CD14-positive monocyte (primary cell): Measurements from ENCODE around the gene ZSWIM5. TPM values are rescaled to one million over a fixed set of nuclear protein-coding genes. Genes with fewer than 3 reads are reported as not detected.

Experiments used
- DNase-seq, 3 donors: peaks; one replicate each; pipeline ENCODE4 v3.0.0-alpha.2; 2011 to 2022
- H2AFZ ChIP-seq: 2 replicates; pipeline ENCODE4 v1.6.0; 2012; ENCODE audit warnings: mild to moderate bottlenecking, low read depth, low read length, inconsistent platforms; ENCODE audit not compliant: insufficient read depth, poor library complexity, severe bottlenecking
- H3K27ac ChIP-seq, 2 donors: 1 replicate in 1 of 2; 2 replicates in 1 of 2; pipeline ENCODE4 v1.5.1; 2012 to 2013; ENCODE audit warnings: low read length in 2 of 2, control low read depth in 1 of 2, inconsistent platforms in 1 of 2, low read depth in 1 of 2, mild to moderate bottlenecking in 1 of 2
- H3K27me3 ChIP-seq, 2 donors: one replicate each; pipeline versions ENCODE4 v1.6.0 to v1.6.1; 2011 to 2013; ENCODE audit warnings: low read length in 2 of 2; ENCODE audit not compliant: control insufficient read depth in 2 of 2, insufficient read depth in 2 of 2
- H3K36me3 ChIP-seq, 2 donors: replicated peaks in 1 of 2; 1 replicate in 1 of 2; 2 replicates in 1 of 2; pipeline versions ENCODE4 v1.5.1 to v1.6.1; 2012 to 2013; ENCODE audit warnings: low read length in 2 of 2, control low read depth in 1 of 2, inconsistent platforms in 1 of 2, mild to moderate bottlenecking in 1 of 2; ENCODE audit not compliant: insufficient read depth in 2 of 2, control insufficient read depth in 1 of 2
- H3K4me1 ChIP-seq, 2 donors: 1 replicate in 1 of 2; 2 replicates in 1 of 2; pipeline versions ENCODE4 v1.5.1 to v1.6.1; 2012 to 2013; ENCODE audit warnings: low read length in 2 of 2, control low read depth in 1 of 2, inconsistent platforms in 1 of 2, mild to moderate bottlenecking in 1 of 2, moderate library complexity in 1 of 2; ENCODE audit not compliant: insufficient read depth in 2 of 2, control insufficient read depth in 1 of 2
- H3K4me2 ChIP-seq: replicated peaks from 2 replicates; pipeline ENCODE3; 2012; ENCODE audit warnings: low read length, moderate library complexity, mild to moderate bottlenecking; ENCODE audit not compliant: poor library complexity, severe bottlenecking; ENCODE audit errors: extremely low read depth
- H3K4me3 ChIP-seq, 3 experiments: fragments of 200-600 bp in 1 of 3; sonication (generic) in 1 of 3; replicated peaks in 1 of 3; 1 replicate in 2 of 3; 2 replicates in 1 of 3; pipeline ENCODE4 v1.5.1; 2011 to 2013; ENCODE audit warnings: low read length in 3 of 3, mild to moderate bottlenecking in 3 of 3, control low read depth in 2 of 3, low read depth in 2 of 3, inconsistent platforms in 1 of 3, moderate library complexity in 1 of 3
- H3K79me2 ChIP-seq: 2 replicates; pipeline ENCODE4 v1.6.0; 2012; ENCODE audit warnings: mild to moderate bottlenecking, control low read depth, inconsistent platforms, low read length, moderate library complexity; ENCODE audit not compliant: insufficient read depth
- H3K9ac ChIP-seq: 2 replicates; pipeline ENCODE4 v1.6.0; 2017; ENCODE audit warnings: low read length, mild to moderate bottlenecking; ENCODE audit not compliant: insufficient read depth, poor library complexity, severe bottlenecking
- H3K9me3 ChIP-seq, 2 donors: replicated peaks in 1 of 2; 1 replicate in 1 of 2; 2 replicates in 1 of 2; pipeline versions ENCODE4 v1.5.1 to v1.6.1; 2012 to 2013; ENCODE audit warnings: low read length in 2 of 2, control low read depth in 1 of 2; ENCODE audit not compliant: control insufficient read depth in 1 of 2, insufficient read depth in 1 of 2
- H4K20me1 ChIP-seq: 2 replicates; pipeline ENCODE4 v1.6.0; 2012; ENCODE audit warnings: mild to moderate bottlenecking, low read length, control low read depth, moderate library complexity; ENCODE audit not compliant: insufficient read depth
- H3K27ac Mint-ChIP-seq, 7 donors: one replicate each; pipeline ENCODE4 v1.8.0; 2020; ENCODE audit warnings: mild to moderate bottlenecking in 7 of 7, mixed read lengths in 7 of 7, moderate library complexity in 6 of 7, inconsistent platforms in 2 of 7
- H3K27me3 Mint-ChIP-seq, 3 donors: one replicate each; pipeline ENCODE4 v1.8.0; 2021 to 2022; ENCODE audit warnings: low read depth in 3 of 3, mild to moderate bottlenecking in 3 of 3, mixed read lengths in 3 of 3, moderate library complexity in 3 of 3, inconsistent platforms in 1 of 3
- H3K36me3 Mint-ChIP-seq, 2 donors: one replicate each; pipeline ENCODE4 v1.8.0; 2020; ENCODE audit warnings: mixed read lengths in 2 of 2, inconsistent platforms in 1 of 2, mild to moderate bottlenecking in 1 of 2
- H3K4me1 Mint-ChIP-seq: one replicate; pipeline ENCODE4 v1.8.0; 2020; ENCODE audit warnings: mild to moderate bottlenecking, mixed read lengths
- H3K4me3 Mint-ChIP-seq, 2 donors: one replicate each; pipeline ENCODE4 v1.8.0; 2020; ENCODE audit warnings: mild to moderate bottlenecking in 2 of 2, mixed read lengths in 2 of 2, moderate library complexity in 1 of 2
- H3K9me3 Mint-ChIP-seq, 7 donors: one replicate each; pipeline ENCODE4 v1.8.0; 2020 to 2022; ENCODE audit warnings: mixed read lengths in 7 of 7, mild to moderate bottlenecking in 6 of 7, moderate library complexity in 6 of 7, inconsistent platforms in 2 of 7
- WGBS: methylation state at CpG from one replicate; pipeline ENCODE4 v1.1.5; 2013; ENCODE audit warnings: missing lambda C conversion rate; ENCODE audit not compliant: insufficient coverage; 5-methylcytosine and 5-hydroxymethylcytosine counted together
- intact Hi-C, 2 donors: fragments of 100-400 bp; cut with micrococcal nuclease; formaldehyde crosslinking; loops; one replicate each; pipeline versions ENCODE4 v1.15.0 to v1.15.1; 2023
- polyA plus RNA-seq, 3 donors: library from polyadenylated mRNA; depleted of rRNA in 1 of 3; unstranded in 2 of 3; stranded (reverse) in 1 of 3; fragments of 300-500 nt in 2 of 3; fragments of >200 nt in 1 of 3; fragmentation: Illumina TruSeq in 2 of 3; gene quantifications; 1 replicate in 2 of 3; 2 replicates in 1 of 3; pipeline ENCODE4 v1.2.3, GENCODE V29; 2012 to 2021
- TF ChIP-seq, protein P1 (sequence below): fragments of 200-600 bp; IDR thresholded peaks from one replicate; pipeline ENCODE4 v1.8.0; 2022; ENCODE audit warnings: antibody characterized with exemption, mild to moderate bottlenecking

ZSWIM5 gene
- polyA plus RNA-seq, 3 donors = not detected

DNA sequence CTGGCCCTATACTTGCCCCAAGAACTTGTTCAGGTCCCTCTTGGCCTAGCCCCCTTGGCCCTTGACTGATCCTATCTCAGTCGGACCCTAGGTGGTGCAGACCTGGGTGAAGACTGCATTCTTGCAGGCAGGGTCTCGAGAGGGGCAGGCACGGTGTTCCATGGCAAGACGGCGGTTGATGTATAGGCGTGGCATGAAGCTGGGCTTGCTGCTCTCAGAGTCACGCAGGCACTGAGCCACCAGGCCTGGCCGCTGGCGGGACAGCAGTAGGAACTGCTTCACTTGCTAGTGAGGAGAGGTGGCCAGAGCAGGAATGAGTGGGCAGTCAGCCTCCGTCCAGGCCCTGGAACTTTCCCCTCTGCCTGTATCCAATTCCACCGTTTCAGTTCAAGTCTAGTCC lies 199.1 kb downstream of the ZSWIM5 start:
- Histone ChIP-seq H3K9me3 (no peaks in the 10 kb centered on the region), H3K36me3 (peaks cover 70 to 75% of the 10 kb centered on the region in 2 donors), H3K4me2 (no peak overlapping the region), H3K4me1 (peaks cover 22 to 28% of the 10 kb centered on the region in 2 donors), H3K79me2 (peaks cover 23% of the 10 kb centered on the region), H4K20me1 (peaks cover 23% of the 10 kb centered on the region), H3K27me3 (no peaks in the 10 kb centered on the region), H2AFZ (no peak overlapping the region), H3K9ac (no peak overlapping the region), H3K27ac (no peak overlapping the region), H3K4me3 (no peak overlapping the region)
- no peak overlapping the region for H3K4me3 Mint-ChIP-seq
- intact Hi-C loops = no loop called here
- 88% methylated on average over 10 of the region's 11 CpGs for WGBS
- TF ChIP-seq, protein P1, sequence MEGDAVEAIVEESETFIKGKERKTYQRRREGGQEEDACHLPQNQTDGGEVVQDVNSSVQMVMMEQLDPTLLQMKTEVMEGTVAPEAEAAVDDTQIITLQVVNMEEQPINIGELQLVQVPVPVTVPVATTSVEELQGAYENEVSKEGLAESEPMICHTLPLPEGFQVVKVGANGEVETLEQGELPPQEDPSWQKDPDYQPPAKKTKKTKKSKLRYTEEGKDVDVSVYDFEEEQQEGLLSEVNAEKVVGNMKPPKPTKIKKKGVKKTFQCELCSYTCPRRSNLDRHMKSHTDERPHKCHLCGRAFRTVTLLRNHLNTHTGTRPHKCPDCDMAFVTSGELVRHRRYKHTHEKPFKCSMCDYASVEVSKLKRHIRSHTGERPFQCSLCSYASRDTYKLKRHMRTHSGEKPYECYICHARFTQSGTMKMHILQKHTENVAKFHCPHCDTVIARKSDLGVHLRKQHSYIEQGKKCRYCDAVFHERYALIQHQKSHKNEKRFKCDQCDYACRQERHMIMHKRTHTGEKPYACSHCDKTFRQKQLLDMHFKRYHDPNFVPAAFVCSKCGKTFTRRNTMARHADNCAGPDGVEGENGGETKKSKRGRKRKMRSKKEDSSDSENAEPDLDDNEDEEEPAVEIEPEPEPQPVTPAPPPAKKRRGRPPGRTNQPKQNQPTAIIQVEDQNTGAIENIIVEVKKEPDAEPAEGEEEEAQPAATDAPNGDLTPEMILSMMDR = no peak
- no peaks in the 10 kb centered on the region for H3K27me3 Mint-ChIP-seq
- peaks cover 73 to 76% of the 10 kb centered on the region in 2 donors for H3K36me3 Mint-ChIP-seq
- no peak for DNase-seq
- H3K4me1 Mint-ChIP-seq = peaks cover 29% of the 10 kb centered on the region
- H3K27ac Mint-ChIP-seq = peak overlapping the region in 1 of 7 donors; percentile 28
- no peaks in the 10 kb centered on the region for H3K9me3 Mint-ChIP-seq

DNA sequence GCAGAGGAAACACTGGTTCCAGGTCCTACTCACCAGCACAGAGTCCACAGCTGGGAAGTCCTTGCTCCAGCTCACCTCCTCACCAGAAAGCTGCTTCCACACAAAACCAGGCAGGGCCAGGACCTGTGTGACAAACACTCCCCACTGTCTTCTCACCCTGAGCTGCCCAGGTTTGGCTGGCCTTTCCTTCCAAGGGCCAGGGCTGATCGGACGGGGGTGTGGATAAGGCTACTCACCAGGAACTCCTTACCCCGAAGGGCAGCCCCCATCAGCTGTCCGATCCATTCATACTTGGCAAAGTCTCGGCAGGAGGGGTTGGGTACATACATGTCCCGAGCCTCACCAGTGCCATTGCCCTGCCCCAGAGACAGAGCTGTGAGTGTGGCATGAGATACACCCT lies 200.6 kb downstream of the ZSWIM5 start:
- H3K27ac Mint-ChIP-seq = no peak overlapping the region
- H2AFZ ChIP-seq = no peak overlapping the region
- intact Hi-C loops = no loop called here
- H3K9me3 ChIP-seq = no peaks in the 10 kb centered on the region
- H3K9me3 Mint-ChIP-seq = no peaks in the 10 kb centered on the region
- H3K4me3 Mint-ChIP-seq = no peak overlapping the region
- 98% methylated on average over 6 of the region's 6 CpGs for WGBS
- H3K4me1 Mint-ChIP-seq = peaks cover 31% of the 10 kb centered on the region
- H3K27me3 ChIP-seq = no peaks in the 10 kb centered on the region
- no peak overlapping the region for H3K4me3 ChIP-seq
- H4K20me1 ChIP-seq = peaks cover 19% of the 10 kb centered on the region
- no peaks in the 10 kb centered on the region for H3K27me3 Mint-ChIP-seq
- H3K79me2 ChIP-seq = peaks cover 16% of the 10 kb centered on the region
- H3K36me3 Mint-ChIP-seq = peaks cover 78 to 85% of the 10 kb centered on the region in 2 donors
- H3K4me1 ChIP-seq = peaks cover 22 to 26% of the 10 kb centered on the region in 2 donors
- TF ChIP-seq, protein P1 = no peak
- H3K27ac ChIP-seq = no peak overlapping the region
- no peak overlapping the region for H3K4me2 ChIP-seq
- peaks cover 73 to 84% of the 10 kb centered on the region in 2 donors for H3K36me3 ChIP-seq
- no peak for DNase-seq
- H3K9ac ChIP-seq = no peak overlapping the region
